ENCODE data around the gene QKI. TPM values are rescaled to one million over a fixed set of nuclear protein-coding genes. Genes with fewer than 3 reads are reported as not detected.

Gene QKI
- total RNA-seq, 3 donors from 2014 or later (not counting 1 experiment from before 2014, with no cell fraction given) = 148 to 174 (median 166) TPM

- Mint-ChIP-seq H3K27ac (peak overlapping the region in 1 of 2 donors; percentile 8), H3K9me3 (no peaks in the 10 kb centered on the region), H3K4me1 (peaks cover 51 to 57% of the 10 kb centered on the region in 2 donors), H3K27me3 (ENCODE audit: low read depth in 2 of 2) (no peaks in the 10 kb centered on the region), H3K4me3 (no peak overlapping the region), H3K36me3 (no peaks in the 10 kb centered on the region)
- DNase-seq (no peak), ATAC-seq (no peak)
- intact Hi-C loops (cut with micrococcal nuclease) = no loop called here
- no peak overlapping the region for H3K4me3 ChIP-seq (ENCODE audit: low read length)
- TF ChIP-seq, protein P1, sequence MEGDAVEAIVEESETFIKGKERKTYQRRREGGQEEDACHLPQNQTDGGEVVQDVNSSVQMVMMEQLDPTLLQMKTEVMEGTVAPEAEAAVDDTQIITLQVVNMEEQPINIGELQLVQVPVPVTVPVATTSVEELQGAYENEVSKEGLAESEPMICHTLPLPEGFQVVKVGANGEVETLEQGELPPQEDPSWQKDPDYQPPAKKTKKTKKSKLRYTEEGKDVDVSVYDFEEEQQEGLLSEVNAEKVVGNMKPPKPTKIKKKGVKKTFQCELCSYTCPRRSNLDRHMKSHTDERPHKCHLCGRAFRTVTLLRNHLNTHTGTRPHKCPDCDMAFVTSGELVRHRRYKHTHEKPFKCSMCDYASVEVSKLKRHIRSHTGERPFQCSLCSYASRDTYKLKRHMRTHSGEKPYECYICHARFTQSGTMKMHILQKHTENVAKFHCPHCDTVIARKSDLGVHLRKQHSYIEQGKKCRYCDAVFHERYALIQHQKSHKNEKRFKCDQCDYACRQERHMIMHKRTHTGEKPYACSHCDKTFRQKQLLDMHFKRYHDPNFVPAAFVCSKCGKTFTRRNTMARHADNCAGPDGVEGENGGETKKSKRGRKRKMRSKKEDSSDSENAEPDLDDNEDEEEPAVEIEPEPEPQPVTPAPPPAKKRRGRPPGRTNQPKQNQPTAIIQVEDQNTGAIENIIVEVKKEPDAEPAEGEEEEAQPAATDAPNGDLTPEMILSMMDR (IDR thresholded peaks at IDR 0.05) = no peak
- H3K9me3 ChIP-seq (ENCODE audit: control insufficient read depth, insufficient read depth, low read length) = no peaks in the 10 kb centered on the region
- no peaks in the 10 kb centered on the region for H3K36me3 ChIP-seq (ENCODE audit: control insufficient read depth, insufficient read depth, low read length)
- peaks cover 10% of the 10 kb centered on the region for H3K4me1 ChIP-seq (ENCODE audit: control insufficient read depth, insufficient read depth, low read length)
- H3K27ac ChIP-seq (ENCODE audit: low read length) = no peak overlapping the region
- no peaks in the 10 kb centered on the region for H3K27me3 ChIP-seq (ENCODE audit: control insufficient read depth, insufficient read depth, low read length)
- WGBS (ENCODE audit: insufficient coverage) = 56% methylated on average over 2 of the region's 2 CpGs
Observed at GRCh38 chr6:163442336-163442735, 27.8 kb downstream of the QKI start.

GRCh38 chr6:163444077-163444476 lies 29.6 kb downstream of the QKI start:
- Mint-ChIP-seq H3K27me3 (ENCODE audit: low read depth in 2 of 2) (no peaks in the 10 kb centered on the region), H3K27ac (no peak overlapping the region), H3K36me3 (no peaks in the 10 kb centered on the region), H3K4me3 (no peak overlapping the region), H3K4me1 (peaks cover 35 to 48% of the 10 kb centered on the region in 2 donors), H3K9me3 (no peaks in the 10 kb centered on the region)
- H3K36me3 ChIP-seq (ENCODE audit: control insufficient read depth, insufficient read depth, low read length) = no peaks in the 10 kb centered on the region
- intact Hi-C loops (cut with micrococcal nuclease) = no loop called here
- TF ChIP-seq, protein P1 (IDR thresholded peaks at IDR 0.05) = no peak
- H3K4me1 ChIP-seq (ENCODE audit: control insufficient read depth, insufficient read depth, low read length) = peaks cover 7% of the 10 kb centered on the region
- ATAC-seq (peak in 1 of 3 donors; percentile 36), DNase-seq (no peak)
- H3K27me3 ChIP-seq (ENCODE audit: control insufficient read depth, insufficient read depth, low read length) = no peaks in the 10 kb centered on the region
- 97% methylated on average over 2 of the region's 2 CpGs for WGBS (ENCODE audit: insufficient coverage)
- H3K4me3 ChIP-seq (ENCODE audit: low read length) = no peak overlapping the region
- H3K27ac ChIP-seq (ENCODE audit: low read length) = no peak overlapping the region
- no peaks in the 10 kb centered on the region for H3K9me3 ChIP-seq (ENCODE audit: control insufficient read depth, insufficient read depth, low read length)

- Histone ChIP-seq H3K4me3 (ENCODE audit: low read length) (no peak overlapping the region), H3K4me1 (ENCODE audit: control insufficient read depth, insufficient read depth, low read length) (no peaks in the 10 kb centered on the region), H3K27ac (ENCODE audit: low read length) (no peak overlapping the region), H3K36me3 (ENCODE audit: control insufficient read depth, insufficient read depth, low read length) (no peaks in the 10 kb centered on the region), H3K27me3 (ENCODE audit: control insufficient read depth, insufficient read depth, low read length) (no peaks in the 10 kb centered on the region), H3K9me3 (ENCODE audit: control insufficient read depth, insufficient read depth, low read length) (no peaks in the 10 kb centered on the region)
- Mint-ChIP-seq H3K4me1 (peaks cover 37 to 45% of the 10 kb centered on the region in 2 donors), H3K4me3 (no peak overlapping the region), H3K27me3 (ENCODE audit: low read depth in 2 of 2) (no peaks in the 10 kb centered on the region), H3K36me3 (no peaks in the 10 kb centered on the region), H3K9me3 (no peaks in the 10 kb centered on the region), H3K27ac (no peak overlapping the region)
- no peak for DNase-seq
- TF ChIP-seq, protein P1 (IDR thresholded peaks at IDR 0.05) = no peak
- 88% methylated on average over 2 of the region's 4 CpGs for WGBS (ENCODE audit: insufficient coverage)
- no peak for ATAC-seq
- intact Hi-C loops (cut with micrococcal nuclease) = no loop called here
Observed at GRCh38 chr6:163446549-163446948, 32.0 kb downstream of the QKI start.

- H3K27ac Mint-ChIP-seq = no peak overlapping the region
- H3K27me3 Mint-ChIP-seq (ENCODE audit: low read depth in 2 of 2) = no peaks in the 10 kb centered on the region
- H3K36me3 Mint-ChIP-seq = no peaks in the 10 kb centered on the region
- intact Hi-C loops (cut with micrococcal nuclease) = no loop called here
- peaks cover 26 to 32% of the 10 kb centered on the region in 2 donors for H3K4me1 Mint-ChIP-seq
- H3K9me3 Mint-ChIP-seq = no peaks in the 10 kb centered on the region
- TF ChIP-seq, protein P1 (IDR thresholded peaks at IDR 0.05) = no peak
- Histone ChIP-seq H3K27ac (ENCODE audit: low read length) (no peak overlapping the region), H3K4me3 (ENCODE audit: low read length) (no peak overlapping the region), H3K36me3 (ENCODE audit: control insufficient read depth, insufficient read depth, low read length) (no peaks in the 10 kb centered on the region), H3K27me3 (ENCODE audit: control insufficient read depth, insufficient read depth, low read length) (no peaks in the 10 kb centered on the region), H3K4me1 (ENCODE audit: control insufficient read depth, insufficient read depth, low read length) (no peaks in the 10 kb centered on the region), H3K9me3 (ENCODE audit: control insufficient read depth, insufficient read depth, low read length) (no peaks in the 10 kb centered on the region)
- no peak for ATAC-seq
- DNase-seq = no peak
- no peak overlapping the region for H3K4me3 Mint-ChIP-seq
- WGBS (ENCODE audit: insufficient coverage) = no CpG with 5 or more reads among the region's 1 CpG
Observed at GRCh38 chr6:163449076-163449475, 34.6 kb downstream of the QKI start.

Measured in natural killer cell (primary cell).